ENCODE results near the gene HLA-E. TPM values are rescaled to one million over a fixed set of nuclear protein-coding genes. Genes with fewer than 3 reads are reported as not detected.

The HLA-E gene
- total and polyA plus RNA-seq, 2 donors (not counting 1 experiment from before 2014, with no cell fraction given): 1,043 to 1,174 TPM

DNA sequence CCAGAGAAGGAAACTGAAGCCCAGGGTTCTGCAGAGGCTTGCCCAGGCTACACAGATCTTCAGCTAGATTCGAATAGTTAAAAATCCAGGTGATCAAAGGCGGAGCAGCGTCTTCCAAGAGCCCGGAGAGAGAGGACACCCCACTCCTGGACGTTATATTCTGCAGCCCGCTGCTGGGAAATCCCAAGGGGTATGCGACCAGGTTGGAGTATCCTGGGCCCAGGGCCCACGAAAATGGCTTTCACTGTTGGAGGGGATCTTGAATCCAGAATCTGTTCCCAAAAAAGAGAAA, 44.9 kb upstream of the HLA-E start:
- H3K9me3 ChIP-seq (ENCODE audit: control extremely low read depth in 1 of 3, control insufficient read depth in 2 of 3, insufficient read depth in 1 of 3, low read length in 2 of 3): peaks cover 0 to 3% (median 0%) of the 10 kb centered on the region in 3 donors
- no peak for TF ChIP-seq EZH2 (IDR thresholded peaks at IDR 0.05; ENCODE audit: borderline replicate concordance, insufficient read depth, low read depth, low read length, poor library complexity, severe bottlenecking)
- peaks cover 0 to 82% (median 70%) of the 10 kb centered on the region in 4 experiments for H3K27me3 ChIP-seq (replicated peaks in 1 of 4; ENCODE audit: control extremely low read depth in 1 of 4, control insufficient read depth in 3 of 4, insufficient read depth in 4 of 4, low read length in 3 of 4)
- no peaks in the 10 kb centered on the region for H4K20me1 ChIP-seq (ENCODE audit: control insufficient read depth, insufficient read depth, low read length, poor library complexity, severe bottlenecking)
- no peak overlapping the region for H3K4me2 ChIP-seq (replicated peaks; ENCODE audit: low read depth, low read length, poor library complexity, severe bottlenecking)
- intact Hi-C loops (cut with micrococcal nuclease): no loop called here
- H3K9ac ChIP-seq (ENCODE audit: low read length): no peak overlapping the region
- H3K27ac ChIP-seq (ENCODE audit: low read length in 2 of 2): no peak overlapping the region
- DNase-seq (no peak), ATAC-seq (ENCODE audit: low read depth) (no peak)
- no peak overlapping the region for H3K4me3 ChIP-seq (ENCODE audit: control extremely low read depth in 1 of 5, extremely low read depth in 1 of 5, insufficient read depth in 1 of 5, low read depth in 2 of 5, low read length in 4 of 5)
- H3K9me3 Mint-ChIP-seq (ENCODE audit: insufficient read depth): no peaks in the 10 kb centered on the region
- CTCF ChIA-PET: no interaction called here
- H2AFZ ChIP-seq (ENCODE audit: insufficient read depth, low read depth, low read length, poor library complexity, severe bottlenecking): no peak overlapping the region
- peaks cover 82% of the 10 kb centered on the region for H3K27me3 Mint-ChIP-seq
- whole genome bisulfite sequencing (ENCODE audit: insufficient coverage): 49% methylated on average over 7 of the region's 8 CpGs
- no peaks in the 10 kb centered on the region for H3K36me3 ChIP-seq (replicated peaks in 1 of 2; ENCODE audit: control extremely low read depth in 1 of 2, control insufficient read depth in 1 of 2, extremely low read depth in 1 of 2, insufficient read depth in 2 of 2, low read length in 1 of 2)
- H3K4me3 Mint-ChIP-seq: no peak overlapping the region
- H3K4me1 ChIP-seq (ENCODE audit: control insufficient read depth in 2 of 2, insufficient read depth in 2 of 2, low read length in 2 of 2): peaks cover 0 to 13% of the 10 kb centered on the region in 2 donors
- H3K4me1 Mint-ChIP-seq: no peaks in the 10 kb centered on the region
- H3K27ac Mint-ChIP-seq: no peak overlapping the region
- no peaks in the 10 kb centered on the region for H3K79me2 ChIP-seq (ENCODE audit: control insufficient read depth, insufficient read depth, low read length)
- POLR2A ChIA-PET: no interaction called here

DNA sequence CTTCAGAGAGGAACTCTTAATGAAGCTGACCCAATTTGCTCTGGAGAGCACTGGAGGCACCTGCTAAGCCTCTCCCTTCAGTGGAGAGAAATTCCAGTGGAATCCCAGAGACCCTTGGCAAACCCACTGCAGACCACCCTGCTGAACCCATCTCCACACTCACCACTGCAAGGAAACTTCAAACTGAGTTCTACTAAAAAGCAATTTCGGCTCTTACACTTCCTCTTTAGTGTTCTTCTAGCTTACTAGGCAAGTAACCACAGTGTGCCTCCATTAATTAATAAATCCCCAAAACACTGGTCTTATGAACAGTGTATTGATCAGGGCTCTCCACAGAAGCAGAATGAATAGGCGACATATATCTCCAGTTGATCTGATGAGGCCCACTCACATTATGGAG, 43.0 kb upstream of the HLA-E start:
- TF ChIP-seq, protein P1, sequence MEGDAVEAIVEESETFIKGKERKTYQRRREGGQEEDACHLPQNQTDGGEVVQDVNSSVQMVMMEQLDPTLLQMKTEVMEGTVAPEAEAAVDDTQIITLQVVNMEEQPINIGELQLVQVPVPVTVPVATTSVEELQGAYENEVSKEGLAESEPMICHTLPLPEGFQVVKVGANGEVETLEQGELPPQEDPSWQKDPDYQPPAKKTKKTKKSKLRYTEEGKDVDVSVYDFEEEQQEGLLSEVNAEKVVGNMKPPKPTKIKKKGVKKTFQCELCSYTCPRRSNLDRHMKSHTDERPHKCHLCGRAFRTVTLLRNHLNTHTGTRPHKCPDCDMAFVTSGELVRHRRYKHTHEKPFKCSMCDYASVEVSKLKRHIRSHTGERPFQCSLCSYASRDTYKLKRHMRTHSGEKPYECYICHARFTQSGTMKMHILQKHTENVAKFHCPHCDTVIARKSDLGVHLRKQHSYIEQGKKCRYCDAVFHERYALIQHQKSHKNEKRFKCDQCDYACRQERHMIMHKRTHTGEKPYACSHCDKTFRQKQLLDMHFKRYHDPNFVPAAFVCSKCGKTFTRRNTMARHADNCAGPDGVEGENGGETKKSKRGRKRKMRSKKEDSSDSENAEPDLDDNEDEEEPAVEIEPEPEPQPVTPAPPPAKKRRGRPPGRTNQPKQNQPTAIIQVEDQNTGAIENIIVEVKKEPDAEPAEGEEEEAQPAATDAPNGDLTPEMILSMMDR (IDR thresholded peaks at IDR 0.05): no peak
- no peak for TF ChIP-seq EZH2 (IDR thresholded peaks at IDR 0.05; ENCODE audit: borderline replicate concordance, insufficient read depth, low read depth, low read length, poor library complexity, severe bottlenecking)
- no peak overlapping the region for H3K9ac ChIP-seq (ENCODE audit: low read length)
- POLR2A ChIA-PET: no interaction called here

More for the DNA sequence above, 43.0 kb upstream of the HLA-E start:
- no peak overlapping the region for H3K27ac ChIP-seq (ENCODE audit: low read length in 2 of 2)
- peaks cover 2% of the 10 kb centered on the region for H4K20me1 ChIP-seq (ENCODE audit: control insufficient read depth, insufficient read depth, low read length, poor library complexity, severe bottlenecking)
- intact Hi-C loops (cut with micrococcal nuclease): no loop called here
- H2AFZ ChIP-seq (ENCODE audit: insufficient read depth, low read depth, low read length, poor library complexity, severe bottlenecking): no peak overlapping the region
- no peaks in the 10 kb centered on the region for H3K36me3 ChIP-seq (replicated peaks in 1 of 2; ENCODE audit: control extremely low read depth in 1 of 2, control insufficient read depth in 1 of 2, extremely low read depth in 1 of 2, insufficient read depth in 2 of 2, low read length in 1 of 2)
- Mint-ChIP-seq H3K27me3 (peaks cover 81% of the 10 kb centered on the region), H3K27ac (no peak overlapping the region), H3K9me3 (ENCODE audit: insufficient read depth) (no peaks in the 10 kb centered on the region), H3K4me3 (no peak overlapping the region), H3K4me1 (peaks cover 12% of the 10 kb centered on the region)
- H3K4me3 ChIP-seq (ENCODE audit: control extremely low read depth in 1 of 5, extremely low read depth in 1 of 5, insufficient read depth in 1 of 5, low read depth in 2 of 5, low read length in 4 of 5): no peak overlapping the region
- H3K27me3 ChIP-seq (replicated peaks in 1 of 4; ENCODE audit: control extremely low read depth in 1 of 4, control insufficient read depth in 3 of 4, insufficient read depth in 4 of 4, low read length in 3 of 4): peaks cover 0 to 76% (median 71%) of the 10 kb centered on the region in 4 experiments
- ATAC-seq (ENCODE audit: low read depth) (no peak), DNase-seq (no peak)
- peaks cover 0 to 3% (median 0%) of the 10 kb centered on the region in 3 donors for H3K9me3 ChIP-seq (ENCODE audit: control extremely low read depth in 1 of 3, control insufficient read depth in 2 of 3, insufficient read depth in 1 of 3, low read length in 2 of 3)
- CTCF ChIA-PET: no interaction called here
- 0% methylated on average over 1 of the region's 2 CpGs for WGBS (ENCODE audit: insufficient coverage)
- no peak overlapping the region for H3K4me2 ChIP-seq (replicated peaks; ENCODE audit: low read depth, low read length, poor library complexity, severe bottlenecking)
- peaks cover 16 to 31% of the 10 kb centered on the region in 2 donors for H3K4me1 ChIP-seq (ENCODE audit: control insufficient read depth in 2 of 2, insufficient read depth in 2 of 2, low read length in 2 of 2)
- no peaks in the 10 kb centered on the region for H3K79me2 ChIP-seq (ENCODE audit: control insufficient read depth, insufficient read depth, low read length)

Measured in B cell (primary cell).